DND-41 (cell line): ENCODE data around the gene CEMIP.

ENCODE experiments used
- CTCF ChIP-seq: IDR thresholded peaks from 2 replicates; pipeline ENCODE4 v1.5.1; 2012; ENCODE audit warnings: borderline replicate concordance, low read length, moderate library complexity, mild to moderate bottlenecking; ENCODE audit not compliant: poor library complexity, severe bottlenecking; ENCODE audit errors: extremely low read depth
- EZH2 ChIP-seq: IDR thresholded peaks from 3 replicates; pipeline ENCODE4 v1.6.1; 2012; ENCODE audit warnings: borderline replicate concordance, low read depth, mild to moderate bottlenecking, moderate library complexity, low read length, inconsistent platforms; ENCODE audit not compliant: severe bottlenecking

- TF ChIP-seq CTCF (no peak), EZH2 (no peak)
Observed at GRCh38 chr15:80892414-80892813, 113.2 kb downstream of the CEMIP start.
